ENCODE data around the gene LEO1.
A peak's percentile ranks its signal among the peaks of the same experiment; 100 is the strongest.

LEO1 gene

DNA sequence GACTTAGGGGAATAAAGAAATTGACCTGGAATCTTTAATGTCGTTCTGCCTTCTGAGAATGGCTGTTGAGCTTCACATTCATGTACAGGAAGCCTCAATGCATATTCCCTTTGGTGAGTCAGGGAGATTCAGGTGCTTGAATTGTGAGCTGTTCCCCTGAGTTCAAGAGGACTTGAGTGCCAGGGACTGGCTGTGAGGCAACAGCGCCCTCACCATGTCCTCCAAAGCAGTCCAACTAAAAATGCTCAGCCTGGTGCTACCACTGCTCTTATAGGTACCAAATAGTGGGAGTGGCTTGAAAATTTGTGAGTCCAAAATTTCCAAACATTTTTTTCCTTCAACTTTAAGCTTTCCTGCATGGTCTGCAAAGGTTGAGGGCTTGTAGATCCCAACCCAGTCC, 54.1 kb downstream of the LEO1 start:
- H3K4me3 ChIP-seq (ENCODE audit: control insufficient read depth, low read depth, low read length), result no peak overlapping the region
- TF ChIP-seq, protein P1, sequence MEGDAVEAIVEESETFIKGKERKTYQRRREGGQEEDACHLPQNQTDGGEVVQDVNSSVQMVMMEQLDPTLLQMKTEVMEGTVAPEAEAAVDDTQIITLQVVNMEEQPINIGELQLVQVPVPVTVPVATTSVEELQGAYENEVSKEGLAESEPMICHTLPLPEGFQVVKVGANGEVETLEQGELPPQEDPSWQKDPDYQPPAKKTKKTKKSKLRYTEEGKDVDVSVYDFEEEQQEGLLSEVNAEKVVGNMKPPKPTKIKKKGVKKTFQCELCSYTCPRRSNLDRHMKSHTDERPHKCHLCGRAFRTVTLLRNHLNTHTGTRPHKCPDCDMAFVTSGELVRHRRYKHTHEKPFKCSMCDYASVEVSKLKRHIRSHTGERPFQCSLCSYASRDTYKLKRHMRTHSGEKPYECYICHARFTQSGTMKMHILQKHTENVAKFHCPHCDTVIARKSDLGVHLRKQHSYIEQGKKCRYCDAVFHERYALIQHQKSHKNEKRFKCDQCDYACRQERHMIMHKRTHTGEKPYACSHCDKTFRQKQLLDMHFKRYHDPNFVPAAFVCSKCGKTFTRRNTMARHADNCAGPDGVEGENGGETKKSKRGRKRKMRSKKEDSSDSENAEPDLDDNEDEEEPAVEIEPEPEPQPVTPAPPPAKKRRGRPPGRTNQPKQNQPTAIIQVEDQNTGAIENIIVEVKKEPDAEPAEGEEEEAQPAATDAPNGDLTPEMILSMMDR (conservative IDR thresholded peaks at IDR 0.05; ENCODE audit: control insufficient read depth, insufficient read depth, low read depth, low read length), result peak; percentile 42
- peak; percentile 43 for DNase-seq (ENCODE audit: low read depth)

- TF ChIP-seq, protein P1 (conservative IDR thresholded peaks at IDR 0.05; ENCODE audit: control insufficient read depth, insufficient read depth, low read depth, low read length), result no peak
- no peak for DNase-seq (ENCODE audit: low read depth)
- no peak overlapping the region for H3K4me3 ChIP-seq (ENCODE audit: control insufficient read depth, low read depth, low read length)
Observed at GRCh38 chr15:51912528-51912927, 59.0 kb downstream of the LEO1 start.

- H3K4me3 ChIP-seq (ENCODE audit: control insufficient read depth, low read depth, low read length), result no peak overlapping the region
- DNase-seq (ENCODE audit: low read depth), result no peak
- TF ChIP-seq, protein P1 (conservative IDR thresholded peaks at IDR 0.05; ENCODE audit: control insufficient read depth, insufficient read depth, low read depth, low read length), result no peak
Observed at GRCh38 chr15:51909584-51909983, 62.0 kb downstream of the LEO1 start.

GRCh38 chr15:51908316-51908715, 63.3 kb downstream of the LEO1 start:
- DNase-seq (ENCODE audit: low read depth), result peak; percentile 26
- TF ChIP-seq, protein P1 (conservative IDR thresholded peaks at IDR 0.05; ENCODE audit: control insufficient read depth, insufficient read depth, low read depth, low read length), result no peak
- H3K4me3 ChIP-seq (ENCODE audit: control insufficient read depth, low read depth, low read length), result no peak overlapping the region

DNA sequence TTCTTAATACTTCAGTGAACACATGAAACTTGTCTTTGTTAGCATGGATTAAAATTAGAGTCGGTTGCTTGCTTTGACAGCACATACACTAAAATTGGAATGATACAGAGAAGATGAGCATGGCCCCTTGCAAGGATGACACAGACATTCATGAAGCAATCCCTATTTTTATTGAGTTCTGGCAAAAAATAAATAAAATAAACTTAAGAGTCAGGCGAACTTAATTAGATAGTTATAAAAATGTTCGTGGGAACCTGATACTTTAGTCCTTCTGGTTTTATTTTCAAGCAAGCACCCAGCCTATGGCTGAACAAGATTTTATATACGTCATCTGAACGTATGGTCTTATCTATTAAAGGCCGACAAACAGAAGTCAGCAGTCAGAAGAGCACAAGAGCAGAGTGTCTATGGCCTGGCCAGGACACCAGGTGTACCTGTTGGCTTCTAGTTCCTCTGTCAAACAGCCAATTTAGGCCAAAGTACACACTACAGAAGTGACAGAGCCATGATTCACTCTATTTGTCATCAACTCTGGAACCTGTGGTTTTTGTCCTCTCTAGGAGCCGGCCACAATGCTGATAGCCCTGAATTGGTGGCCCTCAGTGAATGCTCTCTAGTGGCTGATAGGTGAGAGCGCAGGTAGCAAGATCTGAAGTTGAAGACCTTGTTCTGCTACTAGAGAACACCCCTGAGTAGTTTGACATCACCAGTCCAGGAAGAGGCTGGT, 64.3 kb downstream of the LEO1 start:
- TF ChIP-seq, protein P1 (conservative IDR thresholded peaks at IDR 0.05; ENCODE audit: control insufficient read depth, insufficient read depth, low read depth, low read length), result no peak
- H3K4me3 ChIP-seq (ENCODE audit: control insufficient read depth, low read depth, low read length), result no peak overlapping the region
- peak; percentile 49 for DNase-seq (ENCODE audit: low read depth)

DNA sequence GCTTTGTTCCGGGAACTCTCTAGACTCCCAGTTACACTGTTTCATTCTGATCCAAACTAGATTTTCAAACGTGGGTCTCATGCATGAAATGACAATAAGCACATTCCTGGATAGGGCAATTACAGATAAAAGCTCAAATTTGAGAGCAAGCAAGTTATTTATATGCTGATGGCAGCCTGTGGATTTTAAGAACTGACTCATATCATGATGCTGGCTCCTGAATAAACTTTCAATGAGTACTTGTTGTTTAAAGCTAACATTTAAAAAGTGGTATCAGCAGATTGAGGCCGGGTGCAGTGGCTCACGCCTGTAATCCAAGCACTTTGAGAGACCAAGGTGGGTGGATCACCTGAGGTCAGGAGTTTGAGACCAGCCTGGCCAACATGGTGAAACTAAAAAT, 66.6 kb downstream of the LEO1 start:
- peak; percentile 16 for DNase-seq (ENCODE audit: low read depth)

More for the DNA sequence above, 66.6 kb downstream of the LEO1 start:
- H3K4me3 ChIP-seq (ENCODE audit: control insufficient read depth, low read depth, low read length), result no peak overlapping the region
- TF ChIP-seq, protein P1 (conservative IDR thresholded peaks at IDR 0.05; ENCODE audit: control insufficient read depth, insufficient read depth, low read depth, low read length), result no peak

Measured in fibroblast of mammary gland (primary cell).